HG02870 (cell line): ENCODE measurements around the gene MAP2K5.

Source experiments
- ATAC-seq: cut with Tn5 transposase; IDR thresholded peaks from one replicate; pipeline ENCODE4 v1.9.1; 2021; ENCODE audit warnings: mild to moderate bottlenecking, moderate library complexity; ENCODE audit not compliant: unreplicated experiment

The MAP2K5 gene

DNA sequence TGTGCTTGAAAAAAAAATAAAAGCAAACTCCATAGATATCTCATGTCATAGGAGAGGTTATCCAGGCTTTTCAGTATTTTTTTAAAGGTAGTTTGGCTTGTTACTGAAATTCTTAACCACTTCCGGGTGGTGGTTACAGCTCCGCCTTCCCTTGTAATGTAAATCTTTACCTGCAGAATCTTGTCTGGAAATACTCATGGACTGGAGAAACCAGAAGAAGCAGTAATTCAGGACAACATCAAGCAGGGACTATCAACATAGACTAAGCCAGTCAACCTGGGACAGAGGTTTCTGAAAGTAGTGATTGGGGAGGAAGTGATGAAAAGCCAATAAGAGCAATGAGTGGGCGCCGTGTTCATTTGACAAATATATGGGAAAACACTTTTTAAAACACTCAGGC lies 203.9 kb downstream of the MAP2K5 start:
- ATAC-seq: no peak

DNA sequence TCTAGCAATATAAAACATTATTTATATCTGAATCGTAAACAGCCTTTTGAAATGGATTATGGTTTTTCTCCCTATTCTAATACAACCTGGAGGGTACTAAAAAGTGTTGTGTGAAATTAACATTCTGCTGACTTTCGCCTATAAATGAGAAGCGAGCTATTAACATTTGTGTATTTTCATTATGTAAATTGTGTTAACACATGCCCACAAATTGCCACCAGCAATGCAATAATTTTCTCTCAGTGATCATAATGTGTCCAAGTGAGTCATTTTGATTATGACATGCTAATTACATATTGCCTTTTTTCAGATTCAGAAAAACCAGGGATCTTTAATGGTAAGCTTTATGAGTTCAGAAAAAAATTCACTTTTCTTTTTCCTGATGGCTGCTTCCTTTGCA lies 205.4 kb downstream of the MAP2K5 start:
- ATAC-seq: no peak

DNA sequence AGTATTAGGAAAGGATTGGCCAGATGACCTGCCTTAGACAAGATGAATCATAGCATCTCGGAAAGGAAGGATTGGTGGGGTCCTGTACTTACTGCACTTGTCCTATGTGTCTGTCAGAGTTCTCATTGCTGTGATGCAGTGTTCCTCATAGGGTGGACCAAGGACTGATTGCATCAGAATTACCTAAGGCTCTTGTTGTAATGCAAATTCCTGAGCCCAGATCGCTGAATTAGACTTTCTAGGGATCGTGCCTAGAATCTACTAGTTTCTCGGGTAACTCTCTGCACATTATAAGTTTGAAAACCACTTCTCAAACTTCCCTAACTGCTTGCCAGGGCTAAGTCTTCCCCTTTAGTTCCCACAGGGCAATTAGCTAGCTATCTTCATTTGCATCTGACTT lies 207.9 kb downstream of the MAP2K5 start:
- no peak for ATAC-seq

DNA sequence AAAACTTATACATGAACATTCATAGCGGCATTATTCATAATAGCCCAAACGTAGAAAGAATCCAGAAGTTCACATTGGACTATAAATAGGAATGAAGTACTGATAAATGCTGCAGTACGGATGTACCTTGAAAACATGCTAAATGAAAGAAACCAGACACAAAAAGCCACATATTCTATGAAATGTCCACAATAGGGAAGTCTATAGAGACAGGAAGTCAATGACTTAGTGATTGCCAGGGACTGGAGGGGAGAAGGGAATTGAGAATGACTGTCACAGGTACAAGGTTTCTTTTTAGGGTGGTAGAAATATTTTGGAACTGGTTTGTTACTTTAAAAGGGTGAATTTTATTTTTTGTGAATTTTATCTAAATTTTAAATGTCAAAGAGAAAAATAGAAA lies 211.4 kb downstream of the MAP2K5 start:
- ATAC-seq: no peak

DNA sequence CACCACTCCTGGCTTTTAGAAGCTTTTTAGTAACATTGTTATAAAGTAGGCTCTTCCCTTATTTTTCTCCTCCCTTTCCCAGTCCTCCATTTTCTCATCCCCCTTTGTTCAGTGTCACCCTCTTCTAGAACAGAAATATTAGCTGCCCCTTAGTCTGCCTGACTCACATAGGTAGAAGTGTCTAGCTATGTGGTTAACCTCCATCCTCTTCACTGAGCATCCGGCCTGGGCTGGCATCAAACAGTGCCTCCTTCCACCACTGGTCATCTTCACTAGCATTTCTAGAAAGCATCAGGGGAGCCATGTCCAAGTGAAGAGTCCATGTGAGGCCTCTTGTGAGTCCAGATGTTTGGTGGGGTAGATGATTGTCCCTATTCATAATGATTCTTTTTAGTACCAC lies 212.8 kb downstream of the MAP2K5 start:
- ATAC-seq: no peak

DNA sequence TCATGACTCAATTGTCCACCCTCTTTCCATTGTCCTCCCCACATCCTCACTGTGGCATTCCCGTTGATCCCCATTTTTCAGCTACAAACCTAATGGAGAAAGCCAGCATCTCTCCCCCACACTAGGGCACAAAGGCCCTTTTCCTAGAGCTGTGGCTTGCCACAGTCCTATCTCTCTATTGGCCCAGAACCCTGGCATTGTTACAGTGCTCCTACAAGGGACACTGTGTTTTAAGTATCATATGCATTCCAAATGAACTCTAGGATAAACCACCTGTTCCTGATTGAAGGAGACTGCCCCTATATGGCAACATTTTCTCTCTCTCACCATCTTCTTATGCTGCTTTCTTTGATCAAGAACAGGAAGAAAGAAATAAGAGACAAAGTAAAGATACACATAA lies 213.4 kb downstream of the MAP2K5 start:
- ATAC-seq: no peak

DNA sequence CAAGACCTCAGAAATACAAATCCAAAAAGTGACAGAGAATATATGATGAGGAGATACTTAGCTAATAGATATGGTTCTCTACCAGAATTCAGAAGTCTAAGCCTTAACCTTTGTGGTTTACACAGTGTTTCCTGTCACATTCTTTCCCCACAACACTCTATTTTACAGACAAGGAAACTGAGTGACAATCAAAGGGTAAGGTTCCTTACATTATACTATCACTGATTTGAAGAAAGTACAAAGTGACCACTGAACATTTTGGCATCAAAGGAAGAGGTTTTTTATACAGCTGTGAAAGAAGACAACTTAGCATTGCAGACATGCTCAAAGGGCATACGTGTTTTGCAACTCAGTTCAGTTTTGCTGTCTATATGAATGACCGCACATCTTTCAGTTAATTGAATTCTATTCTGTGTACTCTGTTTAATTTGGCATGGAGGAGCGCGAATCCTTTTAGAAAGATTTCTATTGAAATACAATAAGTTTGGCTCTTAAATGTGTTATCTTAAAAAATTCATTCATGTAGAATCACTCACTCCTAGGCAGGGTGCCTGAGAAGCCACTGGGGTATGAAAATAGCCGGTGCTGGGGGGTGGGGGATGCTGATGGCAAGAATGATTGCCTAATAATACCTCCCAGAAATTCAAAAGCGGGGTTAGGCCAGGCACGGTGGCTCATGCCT lies 216.3 kb downstream of the MAP2K5 start:
- ATAC-seq: no peak

DNA sequence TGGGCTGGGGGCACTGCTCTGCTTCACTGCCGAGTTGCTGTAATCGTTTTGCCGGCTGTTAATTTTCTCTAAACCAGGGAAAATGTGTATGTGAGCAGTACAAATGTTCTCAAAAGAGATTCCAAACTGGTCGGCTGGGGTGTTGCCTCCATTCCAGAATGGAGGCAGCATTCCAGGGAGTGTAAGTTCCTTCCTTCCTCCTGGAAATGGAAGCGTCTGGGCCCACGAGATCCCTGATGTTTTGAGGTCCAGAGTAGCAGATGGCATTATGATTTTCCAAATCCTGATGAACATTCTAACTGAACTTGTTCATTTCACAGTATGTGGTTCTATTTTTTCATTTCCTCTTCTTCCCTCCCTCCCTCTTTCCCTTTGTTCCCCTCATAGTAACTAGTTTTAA lies 218.4 kb downstream of the MAP2K5 start:
- no peak for ATAC-seq

DNA sequence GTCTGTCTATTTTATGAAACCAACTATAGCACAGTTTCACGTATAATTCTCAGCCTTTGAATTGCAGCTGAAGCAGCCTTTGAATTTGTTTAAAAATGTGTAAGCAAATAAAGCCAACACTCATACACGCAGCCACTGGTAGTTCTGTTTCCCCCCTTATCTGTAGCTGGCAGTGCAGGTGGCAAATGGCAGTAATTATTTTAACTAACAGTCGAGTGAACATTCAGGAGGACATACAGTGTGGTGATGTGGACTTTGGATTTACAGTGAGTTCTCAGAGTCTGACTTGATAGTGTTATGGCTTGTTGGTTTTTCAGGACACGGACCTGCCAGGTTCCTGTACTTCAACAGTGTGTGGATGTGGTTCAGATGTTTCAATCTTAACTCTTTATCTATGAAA lies 218.8 kb downstream of the MAP2K5 start:
- no peak for ATAC-seq

DNA sequence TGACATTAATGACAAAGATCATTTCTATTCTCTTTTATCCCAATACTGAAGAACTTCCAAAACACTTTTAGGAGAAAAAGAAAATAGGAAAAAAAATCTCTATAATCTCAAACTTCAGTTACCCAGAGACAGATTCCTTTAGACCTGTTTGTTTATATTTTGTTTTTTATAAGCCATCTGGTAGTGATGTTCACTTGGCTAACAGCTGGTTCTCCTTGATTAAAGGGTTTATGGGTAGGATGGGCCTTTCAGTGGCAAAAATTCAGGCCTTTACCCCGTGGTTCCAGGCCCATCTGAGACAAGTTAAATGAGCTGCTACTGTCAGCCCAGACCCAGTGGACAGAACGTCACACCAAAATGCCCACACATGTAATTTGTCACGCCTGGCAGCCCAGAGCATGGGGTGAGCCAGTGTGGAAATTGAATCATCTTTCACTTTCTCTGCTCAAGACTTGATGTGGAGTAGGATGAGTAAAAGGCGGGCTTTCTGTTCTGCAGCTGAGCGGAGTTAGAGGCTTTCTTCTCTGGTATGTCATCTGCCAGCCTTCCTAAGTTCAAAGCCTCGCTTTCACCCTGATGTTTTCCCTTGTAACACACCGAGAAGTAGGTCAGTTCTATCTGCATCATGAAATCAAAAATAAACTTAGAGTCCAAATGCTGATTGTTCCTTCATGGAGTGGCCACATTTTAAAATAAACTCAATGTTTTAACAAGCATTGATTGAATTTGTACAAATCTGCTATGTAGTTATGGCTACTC lies 220.3 kb downstream of the MAP2K5 start:
- peak; percentile 84 for ATAC-seq

DNA sequence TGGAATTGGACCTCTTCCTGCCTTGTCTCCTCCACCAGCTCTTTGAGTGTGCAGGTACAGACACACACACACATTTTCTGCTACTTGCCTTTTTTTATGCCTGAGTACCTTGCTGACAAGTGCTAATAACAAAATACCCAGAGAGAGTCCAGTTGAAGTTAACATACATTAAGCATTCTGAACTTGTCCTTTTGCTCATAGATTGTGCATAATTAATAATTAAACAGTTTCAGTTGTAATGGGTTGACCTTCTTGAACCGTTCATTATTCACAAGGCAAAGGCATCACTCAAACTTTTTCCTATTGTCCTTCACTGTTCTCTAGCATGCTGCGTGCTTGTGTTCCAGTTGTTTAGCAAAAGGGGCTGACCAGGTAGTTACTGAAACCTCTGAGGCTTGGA lies 223.2 kb downstream of the MAP2K5 start:
- ATAC-seq: no peak

DNA sequence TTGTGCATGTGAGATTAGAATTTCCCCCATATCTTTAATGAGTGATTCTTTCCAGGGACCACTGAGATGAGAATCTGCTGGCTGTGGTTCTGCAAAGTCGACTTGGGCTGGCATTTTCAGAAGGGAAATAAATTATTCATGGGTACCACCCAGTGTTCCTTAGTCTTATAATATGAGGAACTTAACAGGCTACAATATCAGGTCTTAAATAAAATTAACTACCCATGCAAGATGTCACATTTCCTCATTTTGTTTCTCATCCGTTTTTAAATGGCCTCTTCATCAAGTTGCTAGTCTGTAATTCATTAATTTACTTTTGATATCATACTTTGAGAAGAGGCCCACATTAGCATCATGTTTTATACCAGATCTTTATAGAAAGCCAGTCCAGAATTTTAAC lies 224.5 kb downstream of the MAP2K5 start:
- no peak for ATAC-seq

DNA sequence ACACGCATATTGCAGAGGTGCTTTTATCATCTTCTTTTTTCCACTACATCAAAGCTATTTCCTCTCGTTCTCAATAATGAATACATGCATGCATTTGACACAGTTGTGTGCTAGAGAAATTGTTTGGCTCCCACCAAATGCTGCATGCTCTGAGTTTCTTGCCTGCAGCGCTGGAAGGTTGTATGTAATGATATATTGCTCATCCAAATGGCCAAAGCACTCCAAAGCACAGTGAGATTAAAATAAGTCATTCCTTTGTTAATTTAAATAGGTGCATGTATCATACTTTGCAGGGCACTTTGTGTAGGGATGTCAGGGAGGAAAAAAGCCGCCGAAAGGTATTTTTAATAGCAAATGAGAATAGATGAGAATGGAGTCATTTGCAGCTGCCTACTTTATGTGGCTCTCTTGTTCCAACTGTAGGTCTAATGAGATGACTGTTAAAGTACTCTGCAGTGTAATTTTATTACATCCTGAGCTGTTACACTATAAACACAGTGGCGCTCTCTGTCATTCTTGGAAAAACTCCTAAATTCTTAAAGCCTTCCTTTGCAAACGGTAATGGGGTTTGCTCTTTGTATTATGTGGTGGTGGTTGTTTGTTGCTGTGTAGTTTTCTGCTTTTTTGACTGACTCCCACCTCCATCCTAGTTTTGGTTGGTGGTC lies 225.9 kb downstream of the MAP2K5 start:
- ATAC-seq: no peak

DNA sequence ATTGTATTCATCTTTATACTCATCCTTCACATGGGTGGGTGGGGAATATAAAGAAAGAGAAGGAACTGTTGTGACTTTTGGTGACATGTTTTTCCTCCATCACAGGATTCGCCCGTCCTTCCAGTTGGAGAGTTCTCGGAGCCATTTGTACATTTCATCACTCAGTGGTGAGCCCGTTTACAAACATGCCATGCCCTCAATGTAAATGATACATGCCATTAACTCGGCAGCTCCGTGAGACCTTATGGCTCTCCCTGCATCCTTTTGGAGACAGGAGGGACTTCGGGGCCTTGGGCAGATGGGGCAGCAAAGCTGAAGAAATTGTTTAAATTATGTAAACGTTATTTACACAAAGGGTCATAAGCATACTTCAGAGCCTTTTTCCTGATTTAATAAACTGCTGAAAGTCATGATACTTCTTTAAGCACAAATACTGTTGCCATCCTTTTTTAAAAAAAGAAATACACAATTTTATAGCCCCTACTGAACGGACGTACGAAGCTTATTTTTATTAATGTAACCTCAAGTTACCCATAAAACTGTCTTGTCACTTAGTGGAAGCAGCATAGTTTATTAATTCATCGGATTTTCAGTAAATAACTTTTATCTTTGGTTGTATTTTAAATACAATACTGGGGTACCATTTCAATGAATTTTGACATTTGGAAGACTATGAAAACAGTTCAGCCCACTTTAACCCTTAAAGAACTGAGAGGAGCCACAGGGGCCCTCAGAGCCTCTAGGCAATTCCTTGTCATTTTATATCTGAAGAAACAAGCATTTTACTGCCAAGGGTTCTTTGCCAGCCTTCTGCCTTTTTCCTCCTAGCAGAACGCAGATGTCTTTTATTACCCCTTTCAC lies 227.2 kb downstream of the MAP2K5 start:
- no peak for ATAC-seq

DNA sequence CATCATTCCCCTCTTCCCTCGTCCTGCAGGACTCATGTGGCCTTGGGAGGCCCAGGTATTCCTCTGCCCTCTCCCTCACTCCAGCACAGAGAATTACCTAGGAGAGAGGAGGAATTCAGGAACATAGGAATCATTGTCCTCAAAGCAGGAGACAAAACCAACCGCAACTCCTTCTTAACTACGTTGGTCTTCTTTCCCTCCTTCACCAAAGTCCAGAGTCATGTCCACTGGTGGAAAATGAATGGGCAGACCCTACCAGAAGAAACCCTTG lies 227.8 kb downstream of the MAP2K5 start:
- ATAC-seq: no peak

DNA sequence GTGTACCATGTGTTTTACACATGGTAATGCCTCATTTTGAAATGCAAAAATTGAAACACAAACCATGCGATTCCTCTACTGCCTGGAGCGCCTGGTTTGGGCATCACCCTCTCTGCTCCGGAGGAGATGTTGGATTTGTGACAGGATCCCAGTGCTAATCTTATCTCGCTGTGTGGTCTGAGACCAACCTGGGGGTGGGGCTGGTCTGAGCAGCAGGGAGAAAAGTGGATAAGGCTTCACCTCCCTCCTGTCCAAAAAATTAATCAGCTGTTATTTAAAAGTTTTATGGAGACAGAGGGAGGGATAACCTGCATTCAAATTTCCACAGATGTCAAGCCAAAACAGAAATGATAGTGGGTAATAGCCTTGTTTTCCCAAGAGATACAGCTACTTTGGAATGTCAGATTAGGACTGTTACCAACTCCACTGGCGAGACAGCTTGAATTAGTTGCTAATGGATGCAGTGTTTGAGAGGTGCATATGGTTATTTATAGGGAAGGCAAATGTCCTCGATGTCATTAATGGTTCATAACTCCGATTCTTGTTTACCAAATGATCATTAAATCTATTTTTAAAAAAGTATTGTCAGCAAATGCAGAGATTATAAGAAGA lies 228.8 kb downstream of the MAP2K5 start:
- no peak for ATAC-seq

DNA sequence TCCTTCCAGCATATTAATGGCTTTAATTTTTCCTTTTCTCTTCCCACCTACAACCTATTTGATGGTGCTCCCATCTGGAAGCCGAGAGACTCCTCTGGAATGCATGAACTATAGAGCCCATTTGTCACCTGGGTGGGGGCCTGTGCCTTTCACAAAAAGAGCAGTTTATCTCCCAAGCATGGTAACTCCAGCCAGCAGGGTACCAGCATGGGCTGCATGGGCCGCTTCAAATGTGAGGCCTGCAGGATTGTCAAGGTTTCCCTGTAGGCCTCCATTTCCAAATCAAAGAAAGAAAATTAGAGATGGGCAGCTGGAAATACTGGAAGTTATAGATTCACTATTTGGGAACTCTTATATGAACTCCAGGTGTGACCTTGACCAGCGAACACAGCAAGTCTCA lies 232.1 kb downstream of the MAP2K5 start:
- ATAC-seq: no peak

DNA sequence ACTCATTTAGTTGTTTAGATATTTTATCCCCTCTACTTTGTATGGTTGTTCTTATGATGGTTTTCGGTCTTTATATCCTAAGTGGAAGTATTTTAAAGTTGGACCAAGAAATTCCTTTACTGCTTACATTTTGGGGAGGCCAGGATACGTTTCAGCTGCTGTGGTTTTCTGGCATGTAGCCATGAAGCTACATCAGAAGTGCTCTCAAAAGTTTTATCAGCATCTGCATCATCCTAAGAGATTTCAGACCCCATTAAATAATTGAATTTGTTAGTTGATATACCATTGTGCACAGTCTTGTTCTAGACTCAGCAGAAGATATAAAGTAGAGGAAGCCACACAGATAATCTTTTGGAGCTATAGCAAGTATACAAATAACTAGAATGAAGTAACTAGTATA lies 232.7 kb downstream of the MAP2K5 start:
- ATAC-seq: no peak

DNA sequence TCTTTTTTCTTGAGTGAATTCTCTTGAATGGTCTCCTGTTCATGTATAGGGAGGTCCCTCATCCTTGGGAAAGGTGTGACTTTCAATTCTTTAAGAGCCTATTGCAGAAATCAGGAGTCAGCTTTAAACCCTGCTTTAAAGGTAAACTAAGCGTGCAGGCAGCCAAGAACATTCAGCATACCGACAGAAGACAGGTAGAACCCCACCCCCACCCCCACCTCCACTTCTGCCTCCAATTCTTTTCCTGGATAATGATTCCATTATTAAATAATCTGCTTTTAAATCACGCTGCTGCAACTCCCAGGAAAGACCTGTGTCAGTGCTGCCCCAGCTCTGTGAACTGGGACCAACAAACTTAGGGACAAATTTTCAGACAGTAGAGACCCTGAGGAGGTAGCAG lies 233.5 kb downstream of the MAP2K5 start:
- ATAC-seq: no peak

DNA sequence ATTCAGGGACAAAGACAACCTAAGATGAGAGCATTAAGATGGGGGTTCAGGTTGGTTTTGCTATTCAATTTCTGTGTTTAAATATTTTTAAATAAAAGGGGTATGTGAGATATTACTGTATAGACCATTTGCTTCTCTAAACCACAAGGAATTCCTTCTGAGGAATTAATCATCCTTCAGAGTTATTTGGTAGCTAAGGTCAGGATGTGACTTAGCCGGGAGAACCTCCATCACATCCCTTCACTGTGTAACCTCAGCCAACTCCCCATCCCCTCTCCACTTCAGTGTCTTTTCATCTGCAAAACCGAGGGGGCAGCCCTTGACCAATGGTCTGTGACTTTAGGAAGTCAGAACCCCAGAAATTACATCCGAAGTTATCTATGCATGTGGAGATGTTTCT lies 234.1 kb downstream of the MAP2K5 start:
- no peak for ATAC-seq

DNA sequence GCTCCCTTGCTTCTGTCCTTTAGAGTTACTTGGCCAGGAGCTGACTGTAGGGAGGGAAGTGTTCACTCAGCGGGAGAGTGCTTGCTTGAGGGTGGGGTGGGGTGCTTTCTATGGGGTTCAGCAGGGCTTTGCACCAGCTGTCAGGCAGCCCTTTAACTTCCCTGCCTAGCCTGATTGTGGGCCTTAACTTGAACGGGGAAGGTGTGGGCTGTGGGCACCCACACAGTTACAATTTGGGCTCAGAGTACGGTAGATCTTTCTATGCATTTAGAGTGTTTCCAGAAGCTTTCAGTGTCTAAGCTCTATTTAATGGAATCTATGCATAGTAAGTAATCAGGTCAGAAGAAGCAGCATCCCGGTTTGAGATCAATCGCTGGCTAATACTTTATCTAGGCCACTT lies 234.6 kb downstream of the MAP2K5 start:
- no peak for ATAC-seq
